Measurements from ENCODE around the gene CHTF18. TPM values are rescaled to one million over a fixed set of nuclear protein-coding genes. Genes with fewer than 3 reads are reported as not detected.

The CHTF18 gene
- total RNA-seq, result 15.0 and 20.4 TPM in 2 replicates

GRCh38 chr16:788399-789126 lies at the start of gene CHTF18:
TSS of gene CHTF18 (plus strand) at chr16:788620. CDS start at chr16:788685, 65 bp downstream.

GRCh38 chr16:740764-741505 lies 47.5 kb upstream of the CHTF18 start, which contains the start of gene CIAO3:
TSS of gene CIAO3 (minus strand) at chr16:740997. CDS start at chr16:740985, 12 bp downstream.

GRCh38 chr16:760545-761343 lies 27.7 kb upstream of the CHTF18 start, which contains the start of gene MSLN:
TSS of gene MSLN (plus strand) at chr16:760734. CDS start at chr16:762681, 1,947 bp downstream.

GRCh38 chr16:787978-788398 lies 432 bp upstream of the CHTF18 start, which contains the start of gene RPUSD1:
TSS of gene RPUSD1 (minus strand) at chr16:788381. CDS start at chr16:787737, 644 bp downstream.

GRCh38 chr16:799948-800833 lies 11.8 kb downstream of the CHTF18 start, which contains the start of gene GNG13:
TSS of gene GNG13 (minus strand) at chr16:800734. CDS start at chr16:799077, 1,657 bp downstream.

Small RNAs within 50 kb of the gene (small RNA-seq; reads per million reads assigned to genes)
- gene MIR662, result not detected

Other genes starting within 250 kb of the CHTF18 start
- not detected in 2 replicates for gene PRR35, start 228.2 kb upstream of the CHTF18 start, total RNA-seq
- 2.4 and 2.9 TPM in 2 replicates for gene NHLRC4, start 221.6 kb upstream of the CHTF18 start, total RNA-seq
- 28.4 and 45.1 TPM in 2 replicates for gene PIGQ, start 218.7 kb upstream of the CHTF18 start, total RNA-seq
- 15.0 and 17.0 TPM in 2 replicates for gene RAB40C, start 198.6 kb upstream of the CHTF18 start, total RNA-seq
- gene WFIKKN1, start 157.6 kb upstream of the CHTF18 start, total RNA-seq, result under 0.01 and 0.19 TPM in 2 replicates
- gene METTL26, start 152.3 kb upstream of the CHTF18 start, total RNA-seq, result 90.8 and 142 TPM in 2 replicates
- gene MCRIP2, start 146.8 kb upstream of the CHTF18 start, total RNA-seq, result 14.0 and 20.9 TPM in 2 replicates
- gene WDR90, start 139.3 kb upstream of the CHTF18 start, total RNA-seq, result 15.9 and 18.6 TPM in 2 replicates
- gene RHOT2, start 120.5 kb upstream of the CHTF18 start, total RNA-seq, result 44.6 and 53.2 TPM in 2 replicates
- gene RHBDL1, start 112.9 kb upstream of the CHTF18 start, total RNA-seq, result 0.38 and 0.65 TPM in 2 replicates
- gene STUB1, start 108.2 kb upstream of the CHTF18 start, total RNA-seq, result 115 and 135 TPM in 2 replicates
- 39.8 and 63.7 TPM in 2 replicates for gene JMJD8, start 104.3 kb upstream of the CHTF18 start, total RNA-seq
- 8.5 and 9.5 TPM in 2 replicates for gene WDR24, start 98.2 kb upstream of the CHTF18 start, total RNA-seq
- under 0.01 and 0.29 TPM in 2 replicates for gene FBXL16, start 82.8 kb upstream of the CHTF18 start, total RNA-seq
- gene METRN, start 73.5 kb upstream of the CHTF18 start, total RNA-seq, result 22.2 and 35.3 TPM in 2 replicates
- gene ANTKMT, start 67.5 kb upstream of the CHTF18 start, total RNA-seq, result 23.1 and 33.6 TPM in 2 replicates
- 1.3 and 1.6 TPM in 2 replicates for gene CCDC78, start 62.2 kb upstream of the CHTF18 start, total RNA-seq
- 9.7 and 13.4 TPM in 2 replicates for gene HAGHL, start 61.5 kb upstream of the CHTF18 start, total RNA-seq
- gene CIAO3, start 47.6 kb upstream of the CHTF18 start, total RNA-seq, result 36.8 and 40.5 TPM in 2 replicates
- gene MSLN, start 27.9 kb upstream of the CHTF18 start, total RNA-seq, result not detected in 2 replicates
- 51.9 and 52.7 TPM in 2 replicates for gene RPUSD1, start 239 bp upstream of the CHTF18 start, total RNA-seq
- gene GNG13, start 12.1 kb downstream of the CHTF18 start, total RNA-seq, result not detected in 2 replicates
- gene LMF1, start 182.4 kb downstream of the CHTF18 start, total RNA-seq, result 18.9 and 28.8 TPM in 2 replicates
- 0.48 and 0.65 TPM in 2 replicates for gene SOX8, start 193.2 kb downstream of the CHTF18 start, total RNA-seq